ENCODE results near the gene EPN1.

The EPN1 gene

DNA sequence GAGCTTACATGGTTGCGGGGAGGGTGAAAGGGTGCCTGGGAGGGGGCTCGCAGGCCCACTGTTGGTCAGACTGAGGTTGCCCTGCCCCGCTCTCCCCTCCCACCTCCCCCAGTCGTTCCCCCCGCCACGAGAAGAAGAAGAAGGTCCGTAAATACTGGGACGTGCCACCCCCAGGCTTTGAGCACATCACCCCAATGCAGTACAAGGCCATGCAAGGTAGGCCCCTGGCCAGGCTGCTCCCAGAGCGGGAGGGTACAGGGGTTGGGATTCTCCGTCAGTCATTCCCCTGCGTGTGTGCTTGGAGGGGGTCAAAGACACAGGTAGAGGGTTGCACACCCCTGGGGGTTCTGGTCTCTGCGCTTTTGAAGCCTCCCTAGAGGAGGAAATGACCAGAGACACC is 14.6 kb upstream of the EPN1 start:
- H3K4me3 ChIP-seq (ENCODE audit: low read length): no peak overlapping the region
- TF ChIP-seq ZNF274 (IDR thresholded peaks at IDR 0.05; ENCODE audit: low read depth, low read length): no peak

DNA sequence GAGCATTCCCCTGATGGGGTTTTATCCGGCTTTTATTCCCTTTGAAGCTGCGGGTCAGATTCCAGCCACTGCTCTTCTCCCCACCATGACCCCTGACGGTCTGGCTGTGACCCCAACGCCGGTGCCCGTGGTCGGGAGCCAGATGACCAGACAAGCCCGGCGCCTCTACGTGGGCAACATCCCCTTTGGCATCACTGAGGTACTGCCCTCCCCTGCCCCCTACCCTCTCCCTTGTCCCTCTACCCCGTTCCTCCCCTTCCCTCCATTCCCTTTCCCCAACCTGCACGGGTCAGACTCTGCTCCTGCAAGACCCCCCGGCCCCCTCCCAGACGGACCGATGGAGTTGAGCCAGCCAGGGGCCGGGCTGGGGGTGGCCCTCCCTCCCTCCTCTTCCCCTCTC is 14.0 kb upstream of the EPN1 start:
- H3K4me3 ChIP-seq (ENCODE audit: low read length): no peak overlapping the region
- no peak for TF ChIP-seq ZNF274 (IDR thresholded peaks at IDR 0.05; ENCODE audit: low read depth, low read length)

DNA sequence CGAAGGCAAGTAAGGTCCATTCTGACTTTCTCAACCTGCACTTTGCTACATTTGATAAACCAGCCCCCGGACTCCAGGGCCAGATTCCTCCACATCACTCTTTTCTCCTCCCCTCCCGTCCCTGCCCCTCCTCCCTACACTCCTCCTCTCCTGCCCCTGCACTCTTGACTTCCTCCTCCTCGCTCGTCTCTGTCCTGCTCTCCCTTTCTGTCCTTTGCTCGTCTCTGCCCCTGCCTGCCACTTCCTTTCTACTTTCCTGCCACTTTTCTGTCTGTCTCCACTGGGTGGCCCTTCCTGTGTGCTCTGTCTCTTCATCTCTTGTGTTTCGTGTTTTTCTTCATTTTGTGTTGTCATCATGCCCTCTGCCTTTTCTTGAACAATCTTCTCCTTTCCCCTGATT is 13.2 kb upstream of the EPN1 start:
- no peak for TF ChIP-seq ZNF274 (IDR thresholded peaks at IDR 0.05; ENCODE audit: low read depth, low read length)
- no peak overlapping the region for H3K4me3 ChIP-seq (ENCODE audit: low read length)

DNA sequence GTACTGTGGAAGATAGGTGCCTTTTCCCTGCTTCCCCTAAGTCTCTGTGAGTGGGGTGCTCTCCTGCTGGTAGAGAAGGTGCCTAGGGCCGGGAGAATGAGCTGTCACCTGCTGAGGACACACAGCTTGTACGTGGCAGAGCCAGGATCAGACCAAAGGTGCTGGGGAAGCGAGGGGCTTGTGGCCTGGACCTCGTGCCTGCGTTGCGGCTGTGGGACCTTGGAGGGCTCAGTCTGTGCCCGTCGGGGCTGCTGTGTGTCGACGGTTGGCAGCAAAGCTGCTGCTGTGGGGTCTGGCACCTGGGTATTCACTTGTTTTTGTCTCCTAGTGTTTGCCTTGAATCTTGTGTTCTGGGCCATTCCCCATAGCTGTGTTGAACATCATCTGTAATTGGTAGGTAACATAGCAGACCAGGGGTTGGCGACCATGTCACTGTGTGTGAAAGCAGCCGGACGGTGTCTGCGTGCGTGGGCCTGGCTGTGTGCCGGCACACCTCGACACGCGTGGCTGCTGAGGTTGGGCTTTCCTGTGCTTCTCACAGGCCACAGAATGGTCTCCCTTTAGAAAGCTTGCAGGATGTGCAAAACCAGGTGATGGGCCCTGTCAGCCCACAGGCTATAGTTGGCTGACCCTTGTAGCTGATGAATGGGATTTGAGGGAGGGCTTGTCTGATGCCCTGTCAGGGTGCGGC is 11.0 kb upstream of the EPN1 start:
- no peak for TF ChIP-seq ZNF274 (IDR thresholded peaks at IDR 0.05; ENCODE audit: low read depth, low read length)
- H3K4me3 ChIP-seq (ENCODE audit: low read length): no peak overlapping the region

DNA sequence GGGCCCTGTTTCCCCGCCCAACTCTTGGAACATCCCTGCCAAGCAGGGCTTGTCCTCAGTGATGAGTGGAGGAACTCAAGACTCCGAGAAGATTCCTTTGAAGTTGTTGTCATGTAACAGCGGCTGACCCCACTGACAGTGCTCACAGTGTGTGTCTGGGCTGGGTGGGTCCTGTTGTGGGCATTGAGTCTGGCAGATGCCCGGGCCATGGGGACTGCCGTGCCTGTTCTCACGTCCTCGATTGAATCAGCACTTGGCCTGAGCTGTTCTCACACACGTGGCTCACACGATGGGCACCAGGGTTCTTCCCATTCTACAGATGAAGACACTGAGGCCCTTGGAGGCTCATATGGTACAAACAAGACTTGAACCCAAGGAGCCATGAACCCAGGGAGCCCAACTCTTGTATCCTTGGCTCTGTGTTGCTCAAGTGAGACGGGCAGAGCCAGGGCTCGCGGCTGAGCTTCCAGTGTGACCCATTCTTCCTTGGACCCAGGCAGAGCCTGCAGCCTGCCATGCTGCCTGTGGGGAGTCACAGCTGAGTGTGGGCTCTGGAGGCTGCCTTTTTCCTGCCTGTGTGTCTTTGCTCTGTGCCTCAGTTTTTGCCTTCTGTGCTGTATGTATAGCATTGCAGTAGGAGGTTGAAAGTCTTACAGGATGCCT is 8.6 kb upstream of the EPN1 start:
- H3K4me3 ChIP-seq (ENCODE audit: low read length): no peak overlapping the region
- no peak for TF ChIP-seq ZNF274 (IDR thresholded peaks at IDR 0.05; ENCODE audit: low read depth, low read length)

DNA sequence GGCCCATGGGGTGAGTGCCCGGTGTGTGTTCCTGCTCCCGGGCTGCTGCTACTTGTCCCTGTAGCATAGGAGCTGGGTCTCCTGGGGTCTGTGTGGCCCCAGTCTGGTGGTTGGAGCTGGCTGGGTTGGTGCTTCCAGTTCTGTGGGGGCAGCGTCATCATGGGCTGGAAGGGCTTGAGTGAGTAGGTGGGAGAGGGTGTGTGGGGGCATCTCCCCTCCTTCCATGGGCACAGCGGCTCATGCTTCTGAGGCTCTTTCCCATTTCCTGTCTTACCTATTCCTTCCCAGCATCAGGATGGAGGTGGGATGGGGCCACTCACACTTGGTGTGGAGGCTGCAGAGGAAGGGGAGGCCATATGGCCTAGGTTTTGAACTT is 8.0 kb upstream of the EPN1 start:
- TF ChIP-seq ZNF274 (IDR thresholded peaks at IDR 0.05; ENCODE audit: low read depth, low read length): no peak

DNA sequence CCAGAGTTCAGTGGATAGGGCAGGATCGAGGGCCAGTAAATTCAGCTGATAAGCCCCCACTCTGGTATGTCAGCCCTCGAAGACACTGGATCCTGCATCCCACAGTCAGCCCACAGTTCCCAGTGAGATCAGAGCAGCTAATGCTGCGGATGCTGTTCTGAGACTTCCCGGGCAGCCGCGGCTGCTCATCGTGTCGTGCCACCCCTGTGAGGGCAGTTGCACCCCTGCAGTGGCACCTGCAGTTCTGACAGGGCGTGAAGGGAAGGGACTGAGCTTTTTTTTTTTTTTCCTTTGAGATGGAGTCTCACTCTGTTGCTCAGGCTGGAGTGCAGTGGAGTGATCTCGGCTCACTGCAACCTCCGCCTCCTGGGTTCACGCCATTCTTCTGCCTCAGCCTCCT is 7.5 kb upstream of the EPN1 start:
- H3K4me3 ChIP-seq (ENCODE audit: low read length): no peak overlapping the region
- TF ChIP-seq ZNF274 (IDR thresholded peaks at IDR 0.05; ENCODE audit: low read depth, low read length): no peak

More for the DNA sequence above, 8.0 kb upstream of the EPN1 start:
- H3K4me3 ChIP-seq (ENCODE audit: low read length): no peak overlapping the region

DNA sequence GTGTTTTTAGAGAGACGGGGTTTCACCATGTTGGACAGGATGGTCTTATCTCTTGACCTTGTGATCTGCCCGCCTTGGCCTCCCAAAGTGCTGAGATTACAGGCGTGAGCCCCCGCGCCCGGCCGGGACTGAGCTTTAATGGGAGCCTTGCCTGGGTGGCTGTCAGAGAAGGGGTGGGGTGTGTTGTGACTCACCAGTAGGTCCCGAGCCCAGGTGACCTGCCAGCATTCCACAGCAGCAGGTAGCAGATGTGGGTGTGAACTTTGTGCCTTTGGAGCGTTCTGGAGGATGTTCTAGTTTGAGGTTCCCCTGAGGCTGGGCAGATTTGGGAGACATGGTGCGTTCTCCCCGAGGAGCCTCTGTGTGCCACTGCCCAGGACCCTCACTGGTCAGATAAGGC is 7.1 kb upstream of the EPN1 start:
- no peak overlapping the region for H3K4me3 ChIP-seq (ENCODE audit: low read length)
- no peak for TF ChIP-seq ZNF274 (IDR thresholded peaks at IDR 0.05; ENCODE audit: low read depth, low read length)

DNA sequence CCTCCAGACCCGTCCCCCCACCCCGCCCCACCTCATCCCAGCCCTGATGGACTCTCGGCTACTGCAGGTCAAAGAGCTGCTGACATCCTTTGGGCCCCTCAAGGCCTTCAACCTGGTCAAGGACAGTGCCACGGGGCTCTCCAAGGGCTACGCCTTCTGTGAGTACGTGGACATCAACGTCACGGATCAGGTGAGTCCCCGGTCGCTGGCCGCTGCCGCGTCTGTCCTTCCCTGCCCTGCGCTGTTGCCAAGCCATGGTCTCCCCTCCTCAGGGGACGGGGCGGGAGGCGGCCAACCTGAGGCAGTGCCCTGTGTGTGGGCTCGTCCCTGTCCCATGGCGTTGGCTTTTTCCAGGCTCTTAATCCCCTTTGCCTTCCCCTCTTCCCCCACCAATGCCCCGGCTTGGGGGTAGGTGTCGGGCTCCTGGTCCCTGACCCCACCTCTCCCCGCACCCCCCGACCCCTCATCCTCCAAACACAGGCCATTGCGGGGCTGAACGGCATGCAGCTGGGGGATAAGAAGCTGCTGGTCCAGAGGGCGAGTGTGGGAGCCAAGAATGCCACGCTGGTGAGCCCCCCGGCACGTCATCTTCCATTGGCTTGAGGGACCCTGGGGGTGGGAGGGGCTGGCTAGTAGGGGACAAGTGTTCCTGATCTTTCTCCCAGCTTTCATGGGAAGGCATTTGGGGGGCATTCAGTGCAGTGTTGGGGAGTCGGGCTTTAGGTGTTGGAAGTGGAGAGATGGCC is 6.2 kb upstream of the EPN1 start:
- no peak for TF ChIP-seq ZNF274 (IDR thresholded peaks at IDR 0.05; ENCODE audit: low read depth, low read length)

DNA sequence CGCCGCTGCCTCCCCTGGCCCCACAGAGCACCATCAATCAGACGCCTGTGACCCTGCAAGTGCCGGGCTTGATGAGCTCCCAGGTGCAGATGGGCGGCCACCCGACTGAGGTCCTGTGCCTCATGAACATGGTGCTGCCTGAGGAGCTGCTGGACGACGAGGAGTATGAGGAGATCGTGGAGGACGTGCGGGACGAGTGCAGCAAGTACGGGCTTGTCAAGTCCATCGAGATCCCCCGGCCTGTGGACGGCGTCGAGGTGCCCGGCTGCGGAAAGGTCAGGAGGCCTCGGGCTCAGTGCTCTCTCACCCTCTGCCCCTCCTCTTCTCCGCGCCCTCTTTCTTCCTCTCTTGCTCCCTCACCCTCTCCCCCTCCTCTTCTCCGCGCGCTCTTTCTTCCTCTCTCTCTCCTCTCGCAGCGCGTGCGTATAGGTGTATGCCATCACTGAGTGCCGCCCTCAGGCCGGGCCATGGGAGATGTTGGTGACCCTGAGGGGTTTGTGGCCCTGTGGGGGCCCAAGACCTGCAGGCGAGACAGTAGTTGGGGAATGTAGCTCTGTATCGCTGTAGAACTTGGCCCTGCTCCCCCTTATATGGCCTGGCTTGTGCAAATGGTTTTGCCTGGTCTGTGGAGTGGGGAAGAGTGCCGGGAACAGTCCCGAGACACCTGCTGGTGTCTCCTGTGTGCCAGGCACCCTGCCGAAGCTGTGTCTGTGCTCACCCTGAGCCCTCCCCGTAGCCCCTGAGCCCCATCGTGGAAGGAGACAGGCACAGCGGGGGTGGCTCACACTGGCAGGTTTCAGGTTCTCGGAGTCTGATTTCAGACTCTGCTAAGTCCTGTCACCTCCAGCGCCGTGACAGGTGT is 5.4 kb upstream of the EPN1 start:
- no peak for TF ChIP-seq ZNF274 (IDR thresholded peaks at IDR 0.05; ENCODE audit: low read depth, low read length)
- H3K4me3 ChIP-seq (ENCODE audit: low read length): no peak overlapping the region

More for the DNA sequence above, 6.2 kb upstream of the EPN1 start:
- no peak overlapping the region for H3K4me3 ChIP-seq (ENCODE audit: low read length)

DNA sequence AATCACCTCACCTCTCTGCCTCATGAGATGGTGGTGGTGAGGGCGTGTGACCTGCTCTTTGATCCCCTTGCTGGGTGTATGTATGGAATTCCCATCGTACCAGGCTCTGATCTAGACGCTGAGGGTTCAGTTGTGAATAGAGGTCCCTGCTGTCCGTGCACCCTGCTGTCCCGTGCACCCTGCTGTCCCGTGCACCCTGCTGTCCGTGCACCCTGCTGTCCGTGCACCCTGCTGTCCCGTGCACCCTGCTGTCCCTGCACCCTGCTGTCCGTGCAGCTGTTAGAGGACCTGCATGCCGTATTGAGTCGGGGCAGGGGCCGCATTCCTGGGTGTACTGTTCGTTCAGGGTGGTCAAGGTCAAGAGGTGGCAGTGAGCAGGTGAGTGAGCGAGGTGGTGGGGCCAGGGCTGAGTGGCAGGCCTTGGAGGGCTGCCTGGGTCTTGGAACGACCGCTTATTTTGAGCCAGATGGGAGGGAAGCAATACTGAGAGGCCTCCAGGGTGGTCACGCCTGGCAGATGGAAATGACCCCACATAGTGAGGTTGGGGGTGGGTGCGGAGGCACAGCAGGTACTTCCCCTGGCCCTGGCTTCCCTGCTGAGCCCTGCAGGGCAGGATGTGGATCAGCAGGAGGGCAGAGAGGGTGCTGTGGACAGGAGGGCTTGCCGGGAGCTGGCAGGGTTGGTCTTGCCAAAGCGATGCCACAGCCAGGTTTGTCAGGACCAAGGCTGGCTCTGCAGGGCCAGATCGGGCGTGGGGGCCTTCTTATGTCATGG is 4.6 kb upstream of the EPN1 start:
- H3K4me3 ChIP-seq (ENCODE audit: low read length): no peak overlapping the region
- TF ChIP-seq ZNF274 (IDR thresholded peaks at IDR 0.05; ENCODE audit: low read depth, low read length): no peak

DNA sequence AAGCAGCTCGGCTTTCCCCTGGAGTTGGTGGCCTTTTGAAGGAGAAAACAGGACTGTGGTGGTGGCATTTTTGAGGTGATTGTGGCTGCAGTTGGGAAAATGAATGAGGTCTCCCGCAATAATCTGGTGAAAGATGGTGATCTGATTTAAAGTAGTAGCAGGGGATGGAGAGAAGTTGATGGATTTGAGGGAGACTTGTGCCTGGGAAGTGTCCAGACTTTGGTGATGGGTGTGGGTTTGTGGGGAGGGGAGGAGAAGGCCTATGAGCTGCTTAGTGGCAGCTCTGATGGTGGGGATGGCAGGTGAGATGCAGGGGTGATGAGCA is 4.0 kb upstream of the EPN1 start:
- TF ChIP-seq ZNF274 (IDR thresholded peaks at IDR 0.05; ENCODE audit: low read depth, low read length): no peak
- H3K4me3 ChIP-seq (ENCODE audit: low read length): no peak overlapping the region

DNA sequence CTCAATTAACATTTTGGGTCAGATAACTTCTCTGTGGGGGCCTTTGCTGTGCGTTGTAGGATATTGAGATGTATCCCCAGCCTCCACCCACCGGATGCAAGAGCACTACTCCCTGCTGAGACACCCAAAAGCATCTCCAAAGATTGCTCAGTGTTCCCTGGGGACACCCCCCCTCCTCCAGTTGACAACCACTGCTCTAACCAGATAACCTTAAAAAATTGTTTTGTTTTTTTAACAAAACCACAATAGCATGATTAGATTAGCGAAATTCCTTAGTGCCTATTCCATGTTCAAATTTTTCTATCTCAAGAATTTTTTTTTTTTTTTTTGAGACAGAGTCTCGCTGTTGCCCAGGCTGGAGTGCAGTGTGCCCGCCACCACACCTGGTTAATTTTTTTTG is 2.6 kb upstream of the EPN1 start:
- TF ChIP-seq ZNF274 (IDR thresholded peaks at IDR 0.05; ENCODE audit: low read depth, low read length): no peak
- H3K4me3 ChIP-seq (ENCODE audit: low read length): no peak overlapping the region

DNA sequence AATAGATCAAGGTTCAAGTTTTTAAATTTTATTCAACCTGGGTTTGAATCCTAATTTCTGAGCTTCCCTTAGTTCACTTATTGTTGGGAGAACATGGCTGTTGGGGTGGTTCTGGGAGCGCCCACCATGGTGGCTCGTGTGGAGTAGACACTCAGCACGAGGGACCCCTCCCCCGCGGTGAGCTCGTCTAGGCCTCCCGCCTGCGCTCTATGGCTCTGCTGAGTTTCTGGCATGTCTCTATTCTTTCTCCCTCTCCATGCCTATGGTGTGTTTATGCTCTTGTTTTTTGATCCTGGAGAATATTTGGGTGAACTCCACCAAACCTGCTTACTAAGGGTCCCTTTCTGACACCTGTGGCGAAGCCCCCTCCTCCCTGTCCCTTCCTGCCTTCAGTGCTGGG is 1.6 kb upstream of the EPN1 start:
- no peak overlapping the region for H3K4me3 ChIP-seq (ENCODE audit: low read length)
- no peak for TF ChIP-seq ZNF274 (IDR thresholded peaks at IDR 0.05; ENCODE audit: low read depth, low read length)
